H1 (cell line): ENCODE results near the gene B3GAT1. TPM values are rescaled to one million over a fixed set of nuclear protein-coding genes. Genes with fewer than 3 reads are reported as not detected.

Experiments used
- CTCF ChIA-PET: fragments of 300-600 bp; sonication (Branson Sonifier 250); formaldehyde crosslinking; loops from one replicate; lab custom pipeline; 2021; ENCODE audit not compliant: partially characterized antibody; lab: Charles Lee
- POLR2A ChIA-PET: fragments of 300-600 bp; sonication (Branson Sonifier 250); formaldehyde crosslinking; loops from one replicate; lab custom pipeline; 2021; ENCODE audit warnings: inconsistent platforms; ENCODE audit not compliant: partially characterized antibody; lab: Charles Lee
- DNase-seq, 2 experiments: peaks; one replicate each; pipeline versions ENCODE4 v3.0.0 to v3.0.0-alpha.2; 2010 to 2022; ENCODE audit warnings: low spot score in 2 of 2, low read depth in 1 of 2, mixed read lengths in 1 of 2
- FAIRE-seq: peaks from 2 replicates; lab custom pipeline; 2011; peaks lifted over from hg19 to GRCh38; lab: Jason Lieb, UNC
- H2AFZ ChIP-seq: 2 replicates; pipeline ENCODE4 v1.8.1; 2012; ENCODE audit warnings: low read length, inconsistent platforms
- H2AK5ac ChIP-seq: 2 replicates; pipeline ENCODE4 v1.6.1; 2013; ENCODE audit warnings: low read depth, low read length
- H2BK120ac ChIP-seq: replicated peaks from 2 replicates; pipeline ENCODE3; 2013; ENCODE audit warnings: low read depth, low read length, inconsistent platforms
- H2BK12ac ChIP-seq: 2 replicates; pipeline ENCODE4 v1.6.1; 2013; ENCODE audit warnings: low read depth, low read length
- H2BK15ac ChIP-seq: 2 replicates; pipeline ENCODE4 v1.6.1; 2013; ENCODE audit warnings: low read length
- H2BK20ac ChIP-seq: 2 replicates; pipeline ENCODE4 v1.6.1; 2013; ENCODE audit warnings: low read length
- H2BK5ac ChIP-seq: 2 replicates; pipeline ENCODE4 v1.6.1; 2013; ENCODE audit warnings: low read depth, low read length
- H3K14ac ChIP-seq: 2 replicates; pipeline ENCODE4 v1.6.1; 2013; ENCODE audit warnings: inconsistent platforms; ENCODE audit not compliant: insufficient read length
- H3K18ac ChIP-seq: 2 replicates; pipeline ENCODE4 v1.6.1; 2013; ENCODE audit warnings: low read length; ENCODE audit errors: extremely low read depth
- H3K23ac ChIP-seq: 2 replicates; pipeline ENCODE4 v1.6.1; 2013; ENCODE audit warnings: inconsistent platforms; ENCODE audit not compliant: insufficient read length
- H3K23me2 ChIP-seq: 2 replicates; pipeline ENCODE4 v1.6.1; 2013; ENCODE audit warnings: low read depth, low read length
- H3K27ac ChIP-seq: 2 replicates; pipeline ENCODE4 v1.6.1; 2011; ENCODE audit warnings: low read depth, low read length, inconsistent platforms
- H3K27me3 ChIP-seq, 4 experiments: replicated peaks in 1 of 4; 1 replicate in 1 of 4; 2 replicates in 3 of 4; pipeline versions ENCODE4 v1.6.1 to v1.8.1; 2011 to 2013; ENCODE audit warnings: low read length in 3 of 4, mild to moderate bottlenecking in 3 of 4, inconsistent platforms in 2 of 4, mixed read lengths in 2 of 4, moderate library complexity in 1 of 4; ENCODE audit not compliant: control insufficient read depth in 3 of 4, insufficient read depth in 3 of 4; ENCODE audit errors: extremely low read depth in 1 of 4
- H3K36me3 ChIP-seq, 4 experiments: 2 replicates each; pipeline versions ENCODE4 v1.6.1 to v1.8.1; 2011 to 2013; ENCODE audit warnings: mild to moderate bottlenecking in 4 of 4, low read length in 3 of 4, moderate library complexity in 2 of 4, control low read depth in 1 of 4, inconsistent platforms in 1 of 4; ENCODE audit not compliant: insufficient read depth in 4 of 4, control insufficient read depth in 2 of 4
- H3K4ac ChIP-seq: replicated peaks from 2 replicates; pipeline ENCODE3; 2013; ENCODE audit warnings: low read length, low read depth, mixed read lengths, inconsistent platforms; ENCODE audit not compliant: insufficient read length
- H3K4me1 ChIP-seq, 4 experiments: replicated peaks in 1 of 4; 1 replicate in 1 of 4; 2 replicates in 3 of 4; pipeline versions ENCODE4 v1.6.1 to v1.8.1; 2011 to 2013; ENCODE audit warnings: low read length in 3 of 4, inconsistent platforms in 2 of 4, mixed read lengths in 1 of 4; ENCODE audit not compliant: insufficient read depth in 4 of 4, control insufficient read depth in 3 of 4
- H3K4me2 ChIP-seq, 2 experiments: 2 replicates each; pipeline versions ENCODE4 v1.6.1 to v1.8.1; 2011 to 2013; ENCODE audit warnings: low read depth in 2 of 2, low read length in 2 of 2, control low read depth in 1 of 2, inconsistent platforms in 1 of 2, mild to moderate bottlenecking in 1 of 2; ENCODE audit not compliant: insufficient read depth in 1 of 2
- H3K4me3 ChIP-seq, 4 experiments: fragments of 200-600, 300-600 bp in 1 of 4; sonication (generic), shearing (Covaris generic), sonication (Bioruptor Twin) in 1 of 4; 2 replicates each; pipeline versions ENCODE4 v1.5.1 to v1.8.1; 2011 to 2016; ENCODE audit warnings: low read length in 4 of 4, low read depth in 3 of 4, control low read depth in 2 of 4, inconsistent platforms in 2 of 4, mild to moderate bottlenecking in 2 of 4, mixed read lengths in 1 of 4, moderate library complexity in 1 of 4; ENCODE audit not compliant: insufficient read depth in 2 of 4; ENCODE audit errors: extremely low read depth in 1 of 4
- H3K56ac ChIP-seq: replicated peaks from 2 replicates; pipeline ENCODE3; 2013; ENCODE audit warnings: low read depth, mild to moderate bottlenecking, mixed read lengths, low read length, inconsistent platforms; ENCODE audit not compliant: insufficient read length
- H3K79me1 ChIP-seq: 2 replicates; pipeline ENCODE4 v1.6.1; 2013; ENCODE audit warnings: low read depth, low read length, control low read depth
- H3K79me2 ChIP-seq, 2 experiments: 2 replicates each; pipeline versions ENCODE4 v1.6.1 to v1.8.1; 2012 to 2013; ENCODE audit warnings: low read length in 2 of 2, mild to moderate bottlenecking in 2 of 2, inconsistent platforms in 1 of 2; ENCODE audit not compliant: insufficient read depth in 2 of 2, control insufficient read depth in 1 of 2
- H3K9ac ChIP-seq, 4 experiments: replicated peaks in 1 of 4; 1 replicate in 1 of 4; 2 replicates in 3 of 4; pipeline versions ENCODE4 v1.6.1 to v1.8.1; 2011 to 2013; ENCODE audit warnings: low read depth in 3 of 4, low read length in 3 of 4, control low read depth in 2 of 4, mild to moderate bottlenecking in 2 of 4, moderate library complexity in 2 of 4, inconsistent platforms in 1 of 4; ENCODE audit errors: extremely low read depth in 1 of 4
- H3K9me3 ChIP-seq, 2 experiments: 2 replicates each; pipeline versions ENCODE4 v1.6.1 to v1.8.1; 2012 to 2013; ENCODE audit warnings: mild to moderate bottlenecking in 2 of 2, moderate library complexity in 2 of 2, control low read depth in 1 of 2, inconsistent platforms in 1 of 2, low read depth in 1 of 2, low read length in 1 of 2, mixed read lengths in 1 of 2; ENCODE audit not compliant: insufficient read depth in 2 of 2
- H4K20me1 ChIP-seq, 2 experiments: replicated peaks in 1 of 2; 2 replicates each; pipeline versions ENCODE3 to v1.8.1; 2011 to 2013; ENCODE audit warnings: inconsistent platforms in 2 of 2, low read length in 2 of 2, mild to moderate bottlenecking in 1 of 2; ENCODE audit not compliant: insufficient read depth in 2 of 2, control insufficient read depth in 1 of 2
- H4K5ac ChIP-seq: 2 replicates; pipeline ENCODE4 v1.6.1; 2013; ENCODE audit warnings: low read length, low read depth, mixed read lengths, inconsistent platforms; ENCODE audit not compliant: insufficient read length
- H4K8ac ChIP-seq: 2 replicates; pipeline ENCODE4 v1.8.0; 2013; ENCODE audit warnings: mild to moderate bottlenecking, moderate library complexity, low read length, inconsistent platforms; ENCODE audit not compliant: insufficient read depth; ENCODE audit errors: extremely low read depth
- H4K91ac ChIP-seq: replicated peaks from 2 replicates; pipeline ENCODE3; 2013; ENCODE audit warnings: low read length, mixed read lengths, inconsistent platforms; ENCODE audit not compliant: insufficient read length
- ATF2 ChIP-seq: IDR thresholded peaks from 2 replicates; pipeline ENCODE4 v1.6.1; 2012; ENCODE audit warnings: low read length, inconsistent platforms
- BACH1 ChIP-seq: IDR thresholded peaks from 2 replicates; pipeline ENCODE4 v1.6.1; 2012; ENCODE audit warnings: low read length, improper control_type of control experiment
- EP300 ChIP-seq, 2 experiments: IDR thresholded peaks; 1 replicate in 1 of 2; 2 replicates in 1 of 2; pipeline ENCODE4 v1.6.1; 2011 to 2012; ENCODE audit warnings: low read depth in 2 of 2, low read length in 2 of 2, mild to moderate bottlenecking in 2 of 2, borderline replicate concordance in 1 of 2, inconsistent platforms in 1 of 2, moderate library complexity in 1 of 2
- SP2 ChIP-seq: IDR thresholded peaks from 2 replicates; pipeline ENCODE4 v1.6.1; 2012; ENCODE audit warnings: mild to moderate bottlenecking, low read length, inconsistent platforms
- TAF1 ChIP-seq: IDR thresholded peaks from 2 replicates; pipeline ENCODE4 v1.6.1; 2011; ENCODE audit warnings: mild to moderate bottlenecking, low read depth, low read length
- TBP ChIP-seq: IDR thresholded peaks from 2 replicates; pipeline ENCODE4 v1.6.1; 2011; ENCODE audit warnings: low read depth, low read length, improper control_type of control experiment
- WGBS, 2 experiments: shearing (Covaris generic) in 1 of 2; methylation state at CpG; one replicate each; pipeline versions ENCODE4 v1.1.6 to v1.1.7; 2013 to 2015; ENCODE audit warnings: low lambda C conversion rate in 2 of 2, mixed read lengths in 2 of 2, inconsistent platforms in 1 of 2, low coverage in 1 of 2, missing lambda C conversion rate in 1 of 2; ENCODE audit not compliant: insufficient replicate concordance in 2 of 2, insufficient coverage in 1 of 2, insufficient read length in 1 of 2; ENCODE audit errors: extremely low coverage in 1 of 2, missing lambda C conversion rate in 1 of 2; 5-methylcytosine and 5-hydroxymethylcytosine counted together
- polyA plus RNA-seq, 7 experiments: library from polyadenylated mRNA; depleted of rRNA in 3 of 7; stranded (reverse) in 5 of 7; unstranded in 2 of 7; fragments of >200 nt in 5 of 7; fragments of 200-250 nt in 2 of 7; gene quantifications; 1 replicate in 5 of 7; 2 replicates in 1 of 7; 4 replicates in 1 of 7; pipeline versions ENCODE4 v1.2.1 to v1.2.3, GENCODE V29; 2011 to 2013; ENCODE audit warnings: missing spikeins in 2 of 7, mixed read lengths in 2 of 7
- total RNA-seq: library from RNA; stranded (reverse); fragmentation: NEBNext Ultra II Directional; extraction: Animal tissue kit (Norgen Biotek cat#: 25700); gene quantifications from 2 replicates; pipeline ENCODE4 v1.2.1, GENCODE V29; 2021

B3GAT1 gene
- total and polyA plus RNA-seq, 2 of the 8 experiments (the other 6 are each of a cell fraction or from before 2014, with no cell fraction given): 19.7 to 32.4 TPM

GRCh38 chr11:134385774-134386565, 26.1 kb downstream of the B3GAT1 start:
- Histone ChIP-seq H2BK5ac (no peak overlapping the region), H3K23me2 (no peaks in the 10 kb centered on the region), H2BK20ac (no peak overlapping the region), H3K79me1 (no peaks in the 10 kb centered on the region), H2BK12ac (no peak overlapping the region), H4K8ac (no peak overlapping the region), H3K79me2 (no peaks in the 10 kb centered on the region), H2AFZ (no peak overlapping the region), H3K9ac (no peak overlapping the region), H3K56ac (no peak overlapping the region), H3K4me2 (no peak overlapping the region), H2BK120ac (no peak overlapping the region), H3K23ac (no peak overlapping the region), H3K27me3 (no peaks in the 10 kb centered on the region), H3K4me3 (no peak overlapping the region), H3K4me1 (peaks cover 0 to 3% (median 0%) of the 10 kb centered on the region in 4 experiments; a peak in 1 of 7 replicates), H4K5ac (no peak overlapping the region), H2AK5ac (no peak overlapping the region), H4K91ac (no peak overlapping the region), H3K18ac (no peak overlapping the region), H4K20me1 (peaks cover 3 to 12% of the 10 kb centered on the region in 2 experiments), H3K27ac (no peak overlapping the region), H3K36me3 (peaks cover 0 to 14% (median 6%) of the 10 kb centered on the region in 4 experiments; a peak in 5 of 8 replicates), H2BK15ac (no peak overlapping the region), H3K4ac (no peak overlapping the region), H3K14ac (no peak overlapping the region), H3K9me3 (no peaks in the 10 kb centered on the region)
- WGBS, 2 experiments: 87% methylated on average over 20 of the region's 20 CpGs; no CpG with 5 or more reads in 1 of the 2 experiments
- no peak for FAIRE-seq
- ChIA-PET POLR2A (interaction anchor here (0.8 to 2.8 kb wide), 2 partner anchors 12 to 25 kb away, joined by 3 to 12 read pairs; no protein-coding TSS in a partner anchor), CTCF (interaction anchor here (1.2 to 1.8 kb wide), 4 partner anchors 10 to 189 kb away, joined by 3 to 6 read pairs (median 4); no protein-coding TSS in a partner anchor)
- DNase-seq: no peak
- TF ChIP-seq TBP (no peak), BACH1 (no peak), TAF1 (no peak), ATF2 (no peak), EP300 (IDR thresholded peaks at IDR 0.05; ENCODE audit: borderline replicate concordance in 1 of 2, low read depth in 2 of 2, low read length in 2 of 2) (no peak), SP2 (no peak)
